GM12875 (cell line): Measurements from ENCODE around the gene DUS2.
"Not testable (repeated sequence)": the region's sequence is repeated elsewhere in the genome, so short reads cannot be mapped to it uniquely, and the experiment has no call there.

Source experiments
- H3K4me3 ChIP-seq: one replicate; pipeline ENCODE4 v1.5.1; 2011; ENCODE audit warnings: low read depth, low read length, control low read depth
- CTCF ChIP-seq: IDR thresholded peaks from 2 replicates; pipeline ENCODE4 v1.5.1; 2011; ENCODE audit warnings: low read depth, mild to moderate bottlenecking, control low read depth, inconsistent platforms, low read length, moderate library complexity, borderline replicate concordance; ENCODE audit not compliant: insufficient read depth

DUS2 gene

GRCh38 chr16:68113059-68113761, 90.1 kb downstream of the DUS2 start:
- TF ChIP-seq CTCF, result no peak
- no peak overlapping the region for H3K4me3 ChIP-seq

- no peak for TF ChIP-seq CTCF
- H3K4me3 ChIP-seq, result no peak overlapping the region
These were observed 90.7 kb downstream of the DUS2 start for GRCh38 chr16:68113765-68114240.

- H3K4me3 ChIP-seq, result not testable (repeated sequence)
These were observed 91.9 kb downstream of the DUS2 start for GRCh38 chr16:68114939-68115338.

- H3K4me3 ChIP-seq, result no peak overlapping the region
- no peak for TF ChIP-seq CTCF
These were observed 92.8 kb downstream of the DUS2 start for GRCh38 chr16:68115851-68116250.

- peak; percentile 60; the same call in 1 of the 2 replicates for TF ChIP-seq CTCF
These were observed 93.3 kb downstream of the DUS2 start for GRCh38 chr16:68116256-68116867.

GRCh38 chr16:68117884-68118283, 94.8 kb downstream of the DUS2 start:
- no peak for TF ChIP-seq CTCF
- H3K4me3 ChIP-seq, result no peak overlapping the region

More at GRCh38 chr16:68116256-68116867, 93.3 kb downstream of the DUS2 start:
- no peak overlapping the region for H3K4me3 ChIP-seq

GRCh38 chr16:68118954-68119353, 95.9 kb downstream of the DUS2 start:
- not testable (repeated sequence) for H3K4me3 ChIP-seq

- H3K4me3 ChIP-seq, result not testable (repeated sequence)
These were observed 97.4 kb downstream of the DUS2 start for GRCh38 chr16:68120496-68120895.
